Measurements from ENCODE around the gene HDHD2.

The HDHD2 gene

DNA sequence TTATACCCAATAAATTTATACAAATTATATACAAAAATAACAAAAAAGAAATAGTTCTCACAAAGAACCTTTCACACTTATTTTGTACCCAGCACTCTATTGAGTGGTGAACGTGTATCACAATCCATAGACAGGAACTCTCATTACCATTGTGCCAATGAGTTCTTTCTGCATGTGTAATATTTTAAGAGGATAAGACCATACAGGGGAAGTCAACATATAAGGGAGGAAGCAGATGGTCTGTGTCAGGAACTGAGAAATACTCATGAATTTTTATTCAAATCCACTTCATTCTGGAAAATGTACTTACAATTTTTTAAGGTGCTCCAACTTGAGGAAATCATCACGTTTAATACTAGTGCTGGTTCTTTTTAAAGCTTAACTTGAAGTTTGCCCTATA is 87.8 kb downstream of the HDHD2 start:
- no peak for DNase-seq (ENCODE audit: low spot score)

Small RNAs within 50 kb of the gene (small RNA-seq; reads per million reads assigned to genes)
- gene AC012254.4, result 0 reads per million in 2 experiments
